ENCODE results near the gene NLRP12.
"Not testable (repeated sequence)": the region's sequence is repeated elsewhere in the genome, so short reads cannot be mapped to it uniquely, and the experiment has no call there.

NLRP12 gene

GRCh38 chr19:53865918-53866864 is 42.1 kb upstream of the NLRP12 start:
- peaks cover 14% of the 10 kb centered on the region for H3K4me1 ChIP-seq (ENCODE audit: control insufficient read depth, insufficient read depth, low read length)
- peak overlapping the region; percentile 85 for H3K9ac ChIP-seq (ENCODE audit: low read length)
- H3K4me3 ChIP-seq (ENCODE audit: low read length), result peak overlapping the region; percentile 76
- no peaks in the 10 kb centered on the region for H3K9me3 ChIP-seq (ENCODE audit: control insufficient read depth, low read length)
- H3K36me3 ChIP-seq (ENCODE audit: control insufficient read depth, insufficient read depth, low read length, severe bottlenecking), result no peaks in the 10 kb centered on the region
- H3K27me3 ChIP-seq (replicated peaks; ENCODE audit: control insufficient read depth, insufficient read depth, low read length), result no peaks in the 10 kb centered on the region
- DNase-seq (ENCODE audit: low read depth), result peak; percentile 92

GRCh38 chr19:53865523-53865917 is 41.4 kb upstream of the NLRP12 start:
- Histone ChIP-seq H3K4me3 (ENCODE audit: low read length) (peak overlapping the region; percentile 76), H3K36me3 (ENCODE audit: control insufficient read depth, insufficient read depth, low read length, severe bottlenecking) (no peaks in the 10 kb centered on the region), H3K4me1 (ENCODE audit: control insufficient read depth, insufficient read depth, low read length) (peaks cover 14% of the 10 kb centered on the region), H3K27me3 (replicated peaks; ENCODE audit: control insufficient read depth, insufficient read depth, low read length) (no peaks in the 10 kb centered on the region), H3K9me3 (ENCODE audit: control insufficient read depth, low read length) (no peaks in the 10 kb centered on the region), H3K9ac (ENCODE audit: low read length) (peak overlapping the region; percentile 85)
- no peak for DNase-seq (ENCODE audit: low read depth)

- no peaks in the 10 kb centered on the region for H3K36me3 ChIP-seq (ENCODE audit: control insufficient read depth, insufficient read depth, low read length, severe bottlenecking)
- no peak overlapping the region for H3K4me3 ChIP-seq (ENCODE audit: low read length)
- no peak overlapping the region for H3K9ac ChIP-seq (ENCODE audit: low read length)
- no peaks in the 10 kb centered on the region for H3K27me3 ChIP-seq (replicated peaks; ENCODE audit: control insufficient read depth, insufficient read depth, low read length)
- peaks cover 14% of the 10 kb centered on the region for H3K4me1 ChIP-seq (ENCODE audit: control insufficient read depth, insufficient read depth, low read length)
- no peak for DNase-seq (ENCODE audit: low read depth)
- no peaks in the 10 kb centered on the region for H3K9me3 ChIP-seq (ENCODE audit: control insufficient read depth, low read length)
Observed at GRCh38 chr19:53864308-53864836, 40.3 kb upstream of the NLRP12 start.

- no peaks in the 10 kb centered on the region for H3K27me3 ChIP-seq (replicated peaks; ENCODE audit: control insufficient read depth, insufficient read depth, low read length)
- H3K4me1 ChIP-seq (ENCODE audit: control insufficient read depth, insufficient read depth, low read length), result peaks cover 15% of the 10 kb centered on the region
- no peak overlapping the region for H3K4me3 ChIP-seq (ENCODE audit: low read length)
- no peaks in the 10 kb centered on the region for H3K9me3 ChIP-seq (ENCODE audit: control insufficient read depth, low read length)
- no peak overlapping the region for H3K9ac ChIP-seq (ENCODE audit: low read length)
- no peak for DNase-seq (ENCODE audit: low read depth)
- no peaks in the 10 kb centered on the region for H3K36me3 ChIP-seq (ENCODE audit: control insufficient read depth, insufficient read depth, low read length, severe bottlenecking)
Observed at GRCh38 chr19:53853707-53854106, 29.6 kb upstream of the NLRP12 start.

- peaks cover 15% of the 10 kb centered on the region for H3K4me1 ChIP-seq (ENCODE audit: control insufficient read depth, insufficient read depth, low read length)
- peak overlapping the region; percentile 31 for H3K4me3 ChIP-seq (ENCODE audit: low read length)
- peak; percentile 29 for DNase-seq (ENCODE audit: low read depth)
- H3K9me3 ChIP-seq (ENCODE audit: control insufficient read depth, low read length), result no peaks in the 10 kb centered on the region
- H3K27me3 ChIP-seq (replicated peaks; ENCODE audit: control insufficient read depth, insufficient read depth, low read length), result no peaks in the 10 kb centered on the region
- H3K36me3 ChIP-seq (ENCODE audit: control insufficient read depth, insufficient read depth, low read length, severe bottlenecking), result no peaks in the 10 kb centered on the region
- no peak overlapping the region for H3K9ac ChIP-seq (ENCODE audit: low read length)
Observed at GRCh38 chr19:53849237-53849676, 25.1 kb upstream of the NLRP12 start.

- no peaks in the 10 kb centered on the region for H3K9me3 ChIP-seq (ENCODE audit: control insufficient read depth, low read length)
- no peaks in the 10 kb centered on the region for H3K36me3 ChIP-seq (ENCODE audit: control insufficient read depth, insufficient read depth, low read length, severe bottlenecking)
- no peaks in the 10 kb centered on the region for H3K27me3 ChIP-seq (replicated peaks; ENCODE audit: control insufficient read depth, insufficient read depth, low read length)
- H3K9ac ChIP-seq (ENCODE audit: low read length), result no peak overlapping the region
- H3K4me3 ChIP-seq (ENCODE audit: low read length), result no peak overlapping the region
- no peak for DNase-seq (ENCODE audit: low read depth)
- H3K4me1 ChIP-seq (ENCODE audit: control insufficient read depth, insufficient read depth, low read length), result peaks cover 12% of the 10 kb centered on the region
Observed at GRCh38 chr19:53847555-53847954, 23.4 kb upstream of the NLRP12 start.

- no peaks in the 10 kb centered on the region for H3K27me3 ChIP-seq (replicated peaks; ENCODE audit: control insufficient read depth, insufficient read depth, low read length)
- no peaks in the 10 kb centered on the region for H3K9me3 ChIP-seq (ENCODE audit: control insufficient read depth, low read length)
- no peak overlapping the region for H3K4me3 ChIP-seq (ENCODE audit: low read length)
- DNase-seq (ENCODE audit: low read depth), result no peak
- H3K4me1 ChIP-seq (ENCODE audit: control insufficient read depth, insufficient read depth, low read length), result peaks cover 14% of the 10 kb centered on the region
- H3K36me3 ChIP-seq (ENCODE audit: control insufficient read depth, insufficient read depth, low read length, severe bottlenecking), result no peaks in the 10 kb centered on the region
- no peak overlapping the region for H3K9ac ChIP-seq (ENCODE audit: low read length)
Observed at GRCh38 chr19:53844849-53845246, 20.7 kb upstream of the NLRP12 start.

GRCh38 chr19:53840914-53841313 is 16.8 kb upstream of the NLRP12 start:
- H3K4me1 ChIP-seq (ENCODE audit: control insufficient read depth, insufficient read depth, low read length), result peaks cover 12% of the 10 kb centered on the region
- not testable (repeated sequence) for H3K9ac ChIP-seq (ENCODE audit: low read length); H3K9me3 ChIP-seq (ENCODE audit: control insufficient read depth, low read length); H3K4me3 ChIP-seq (ENCODE audit: low read length); H3K36me3 ChIP-seq (ENCODE audit: control insufficient read depth, insufficient read depth, low read length, severe bottlenecking); H3K27me3 ChIP-seq (replicated peaks; ENCODE audit: control insufficient read depth, insufficient read depth, low read length)
- DNase-seq (ENCODE audit: low read depth), result peak; percentile 85

- peaks cover 12% of the 10 kb centered on the region for H3K4me1 ChIP-seq (ENCODE audit: control insufficient read depth, insufficient read depth, low read length)
- not testable (repeated sequence) for DNase-seq (ENCODE audit: low read depth); H3K9me3 ChIP-seq (ENCODE audit: control insufficient read depth, low read length); H3K36me3 ChIP-seq (ENCODE audit: control insufficient read depth, insufficient read depth, low read length, severe bottlenecking); H3K4me3 ChIP-seq (ENCODE audit: low read length); H3K27me3 ChIP-seq (replicated peaks; ENCODE audit: control insufficient read depth, insufficient read depth, low read length); H3K9ac ChIP-seq (ENCODE audit: low read length)
Observed at GRCh38 chr19:53840241-53840640, 16.1 kb upstream of the NLRP12 start.

GRCh38 chr19:53838446-53838845 is 14.3 kb upstream of the NLRP12 start:
- H3K36me3 ChIP-seq (ENCODE audit: control insufficient read depth, insufficient read depth, low read length, severe bottlenecking); DNase-seq (ENCODE audit: low read depth); H3K9me3 ChIP-seq (ENCODE audit: control insufficient read depth, low read length); H3K27me3 ChIP-seq (replicated peaks; ENCODE audit: control insufficient read depth, insufficient read depth, low read length); H3K9ac ChIP-seq (ENCODE audit: low read length); H3K4me3 ChIP-seq (ENCODE audit: low read length): not testable (repeated sequence)
- H3K4me1 ChIP-seq (ENCODE audit: control insufficient read depth, insufficient read depth, low read length), result peaks cover 12% of the 10 kb centered on the region

- not testable (repeated sequence) for H3K9me3 ChIP-seq (ENCODE audit: control insufficient read depth, low read length); H3K36me3 ChIP-seq (ENCODE audit: control insufficient read depth, insufficient read depth, low read length, severe bottlenecking); H3K4me3 ChIP-seq (ENCODE audit: low read length); DNase-seq (ENCODE audit: low read depth); H3K4me1 ChIP-seq (ENCODE audit: control insufficient read depth, insufficient read depth, low read length); H3K9ac ChIP-seq (ENCODE audit: low read length); H3K27me3 ChIP-seq (replicated peaks; ENCODE audit: control insufficient read depth, insufficient read depth, low read length)
Observed at GRCh38 chr19:53832861-53833260, 8.7 kb upstream of the NLRP12 start.

All from adipocyte (in vitro differentiated cells).